GM18499 (cell line): ENCODE results near the gene ARHGEF5.
"Not testable (repeated sequence)": the region's sequence is repeated elsewhere in the genome, so short reads cannot be mapped to it uniquely, and the experiment has no call there.

Experiments used
- ATAC-seq: cut with Tn5 transposase; IDR thresholded peaks from one replicate; pipeline ENCODE4 v1.9.1; 2021; ENCODE audit warnings: moderate number of reproducible peaks; ENCODE audit not compliant: insufficient read depth, unreplicated experiment

The ARHGEF5 gene

GRCh38 chr7:144418931-144419330 is 63.7 kb downstream of the ARHGEF5 start:
- not testable (repeated sequence) for ATAC-seq

DNA sequence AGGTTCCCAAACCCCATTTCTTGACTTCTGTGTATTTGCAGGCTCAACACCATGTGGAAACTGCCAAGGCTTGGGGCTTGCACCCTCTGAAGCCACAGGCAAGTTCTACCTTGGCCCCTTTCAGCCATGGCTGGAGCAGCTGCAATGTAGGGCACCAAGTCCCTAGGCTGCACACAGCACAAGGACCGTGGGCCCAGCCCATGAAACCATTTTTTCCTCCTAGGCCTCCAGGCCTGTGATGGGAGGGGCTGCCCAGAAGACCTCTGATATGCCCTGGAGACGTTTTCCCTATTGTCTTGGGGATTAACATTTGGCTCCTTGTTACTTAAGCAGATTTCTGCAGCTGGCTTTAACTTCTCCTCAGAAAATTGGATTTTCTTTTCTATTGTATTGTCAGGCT is 72.3 kb downstream of the ARHGEF5 start:
- not testable (repeated sequence) for ATAC-seq

GRCh38 chr7:144428431-144428830 is 73.2 kb downstream of the ARHGEF5 start:
- no peak for ATAC-seq
